ENCODE measurements around the gene RAP1GAP2. TPM values are rescaled to one million over a fixed set of nuclear protein-coding genes. Genes with fewer than 3 reads are reported as not detected.
A peak's percentile ranks its signal among the peaks of the same experiment; 100 is the strongest.
"Not testable (repeated sequence)": the region's sequence is repeated elsewhere in the genome, so short reads cannot be mapped to it uniquely, and the experiment has no call there.

Gene RAP1GAP2
- total RNA-seq, 4 donors from 2014 or later: 0.85 to 2.4 (median 1.5) TPM

DNA sequence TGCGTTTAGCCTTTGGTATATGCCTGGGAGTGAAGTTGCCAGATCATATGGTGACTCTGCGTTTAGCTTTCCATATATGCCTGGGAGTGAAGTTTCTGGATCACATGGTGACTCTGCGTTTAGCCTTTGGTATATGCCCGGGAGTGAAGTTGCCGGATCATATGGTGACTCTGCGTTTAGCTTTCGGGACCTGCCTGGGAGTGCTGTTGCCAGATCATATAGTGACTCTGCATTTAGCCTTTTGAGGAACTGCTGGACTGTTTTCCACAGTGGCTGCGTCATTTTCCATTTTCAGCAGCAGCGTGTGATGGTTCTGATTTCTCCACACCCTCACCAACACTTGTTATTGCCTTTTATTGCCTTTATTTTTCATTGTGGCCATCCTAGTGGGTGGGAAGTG, 194.2 kb downstream of the RAP1GAP2 start:
- intact Hi-C loops (cut with DNase I; ENCODE audit: low total_unique reads): no loop called here
- Histone ChIP-seq H3K27me3 (no peaks in the 10 kb centered on the region), H3K36me3 (no peaks in the 10 kb centered on the region), H3K4me3 (no peak overlapping the region), H3K27ac (no peak overlapping the region), H3K4me1 (no peaks in the 10 kb centered on the region), H3K9me3 (no peaks in the 10 kb centered on the region)
- in situ Hi-C loops (cut with MboI; ENCODE audit: low sequenced_read_pairs in 4 of 4): no loop called here
- ATAC-seq: peak in 1 of 2 donors; percentile 24
- no peak for DNase-seq
- no peak for TF ChIP-seq CTCF (IDR thresholded peaks at IDR 0.05 in 4 of 5, conservative IDR thresholded peaks at IDR 0.05 in 1 of 5)
- TF ChIP-seq POLR2A (IDR thresholded peaks at IDR 0.05): no peak

GRCh38 chr17:2991396-2992180, 195.3 kb downstream of the RAP1GAP2 start:
- H3K27me3 ChIP-seq; H3K4me3 ChIP-seq; intact Hi-C loops (cut with DNase I; ENCODE audit: low total_unique reads); ATAC-seq; DNase-seq; H3K27ac ChIP-seq; in situ Hi-C loops (cut with MboI; ENCODE audit: low sequenced_read_pairs in 4 of 4); H3K9me3 ChIP-seq; H3K36me3 ChIP-seq; H3K4me1 ChIP-seq: not testable (repeated sequence)

GRCh38 chr17:2994441-2994840, 198.2 kb downstream of the RAP1GAP2 start:
- Histone ChIP-seq H3K27me3 (no peaks in the 10 kb centered on the region), H3K36me3 (no peaks in the 10 kb centered on the region), H3K27ac (no peak overlapping the region), H3K4me3 (no peak overlapping the region), H3K9me3 (no peaks in the 10 kb centered on the region), H3K4me1 (no peaks in the 10 kb centered on the region)
- no peak for DNase-seq
- intact Hi-C loops (cut with DNase I; ENCODE audit: low total_unique reads): no loop called here
- ATAC-seq: no peak
- in situ Hi-C loops (cut with MboI; ENCODE audit: low sequenced_read_pairs in 4 of 4): no loop called here
- no peak for TF ChIP-seq CTCF (IDR thresholded peaks at IDR 0.05 in 4 of 5, conservative IDR thresholded peaks at IDR 0.05 in 1 of 5)
- TF ChIP-seq POLR2A (IDR thresholded peaks at IDR 0.05): no peak

DNA sequence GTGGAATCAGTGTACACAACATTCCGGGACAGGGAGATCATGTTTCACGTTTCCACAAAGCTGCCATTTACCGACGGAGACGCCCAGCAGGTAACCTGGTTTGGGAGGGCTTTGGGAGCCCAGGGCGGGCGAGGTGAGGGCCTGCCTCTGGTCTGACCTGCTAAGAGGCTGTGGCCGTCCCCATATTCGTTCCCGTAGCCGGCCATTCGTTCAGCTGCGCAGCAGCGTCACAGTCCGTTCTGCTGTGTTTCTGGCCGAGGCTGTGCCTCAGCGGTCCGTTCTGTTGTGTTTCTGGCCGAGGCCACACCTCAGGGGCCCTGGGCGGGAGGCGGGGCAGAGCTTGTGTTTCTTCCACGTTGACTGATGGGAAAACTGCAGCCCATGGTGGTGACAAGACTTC, 199.1 kb downstream of the RAP1GAP2 start:
- H3K4me3 ChIP-seq: no peak overlapping the region
- intact Hi-C loops (cut with DNase I; ENCODE audit: low total_unique reads) (no loop called here), in situ Hi-C loops (cut with MboI; ENCODE audit: low sequenced_read_pairs in 4 of 4) (no loop called here)
- H3K27me3 ChIP-seq: no peaks in the 10 kb centered on the region
- peak overlapping the region in 2 of 4 donors; percentile 56 to 62 for H3K27ac ChIP-seq
- H3K36me3 ChIP-seq: no peaks in the 10 kb centered on the region
- H3K9me3 ChIP-seq: no peaks in the 10 kb centered on the region
- peak in 1 of 2 donors; percentile 39 for DNase-seq
- no peaks in the 10 kb centered on the region for H3K4me1 ChIP-seq
- ATAC-seq: peak in 1 of 2 donors; percentile 46
- TF ChIP-seq POLR2A (IDR thresholded peaks at IDR 0.05) (no peak), CTCF (IDR thresholded peaks at IDR 0.05 in 4 of 5, conservative IDR thresholded peaks at IDR 0.05 in 1 of 5) (no peak)

DNA sequence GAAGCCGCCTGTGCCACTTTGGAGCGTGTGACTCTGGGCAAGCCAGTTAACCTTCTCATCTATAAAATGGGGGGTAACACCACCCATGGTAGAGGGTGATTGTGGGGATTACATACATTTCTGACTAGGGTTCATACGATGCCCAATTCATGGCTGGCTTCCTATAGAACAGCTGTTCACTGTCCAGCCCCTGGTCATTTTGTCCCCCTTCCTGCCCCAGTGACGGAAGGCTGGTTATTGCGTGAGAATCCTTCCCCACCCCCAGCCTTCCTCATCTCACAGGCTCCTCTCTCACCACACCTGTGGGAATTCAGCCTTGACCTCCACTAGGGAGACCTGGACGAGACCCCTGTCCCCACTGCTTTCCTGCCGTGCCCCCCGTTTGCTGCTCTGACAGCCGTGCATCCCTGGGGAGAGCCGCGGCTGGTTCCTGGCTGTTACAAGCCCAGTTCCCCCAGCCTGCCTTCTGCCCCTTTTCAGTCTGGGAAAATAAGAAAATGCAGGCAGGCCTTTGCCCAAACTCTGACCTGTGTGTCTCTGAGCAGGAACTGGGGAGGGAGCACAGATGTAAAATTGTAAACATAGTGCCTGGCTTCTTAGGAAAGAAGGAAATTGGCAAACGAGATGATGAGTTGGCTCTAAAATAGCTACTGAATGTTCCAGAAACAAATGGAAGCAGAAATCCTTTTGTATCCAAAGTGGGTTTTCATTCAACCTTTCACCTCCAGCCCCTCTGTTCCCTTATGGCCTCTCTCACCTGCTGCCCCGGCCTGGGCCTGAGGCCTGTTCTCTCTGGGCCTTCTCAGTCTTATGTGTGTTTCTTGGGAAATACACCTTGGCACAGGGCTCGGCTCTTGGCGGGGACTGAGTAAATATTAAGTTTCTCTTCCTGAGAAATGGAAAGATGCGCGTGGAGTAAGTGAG, 199.9 kb downstream of the RAP1GAP2 start:
- Histone ChIP-seq H3K4me1 (no peaks in the 10 kb centered on the region), H3K9me3 (no peaks in the 10 kb centered on the region), H3K27me3 (no peaks in the 10 kb centered on the region), H3K36me3 (no peaks in the 10 kb centered on the region), H3K27ac (peak overlapping the region; percentile 5 to 62 (median 56)), H3K4me3 (no peak overlapping the region)
- TF ChIP-seq POLR2A (IDR thresholded peaks at IDR 0.05) (no peak), CTCF (IDR thresholded peaks at IDR 0.05 in 4 of 5, conservative IDR thresholded peaks at IDR 0.05 in 1 of 5) (no peak)
- peak; percentile 49 to 50 for ATAC-seq
- in situ Hi-C loops (cut with MboI; ENCODE audit: low sequenced_read_pairs in 4 of 4) (no loop called here), intact Hi-C loops (cut with DNase I; ENCODE audit: low total_unique reads) (no loop called here)
- DNase-seq: peak in 1 of 2 donors; percentile 64

Measured in gastrocnemius medialis (tissue), 4 donors.